HG03442 (cell line): Measurements from ENCODE around the gene NSFL1C.

Source experiments
- ATAC-seq: cut with Tn5 transposase; IDR thresholded peaks from one replicate; pipeline ENCODE4 v1.9.1; 2021; ENCODE audit warnings: mild to moderate bottlenecking, moderate library complexity; ENCODE audit not compliant: unreplicated experiment

The NSFL1C gene

GRCh38 chr20:1462834-1463233 lies 3.8 kb downstream of the NSFL1C start:
- no peak for ATAC-seq

DNA sequence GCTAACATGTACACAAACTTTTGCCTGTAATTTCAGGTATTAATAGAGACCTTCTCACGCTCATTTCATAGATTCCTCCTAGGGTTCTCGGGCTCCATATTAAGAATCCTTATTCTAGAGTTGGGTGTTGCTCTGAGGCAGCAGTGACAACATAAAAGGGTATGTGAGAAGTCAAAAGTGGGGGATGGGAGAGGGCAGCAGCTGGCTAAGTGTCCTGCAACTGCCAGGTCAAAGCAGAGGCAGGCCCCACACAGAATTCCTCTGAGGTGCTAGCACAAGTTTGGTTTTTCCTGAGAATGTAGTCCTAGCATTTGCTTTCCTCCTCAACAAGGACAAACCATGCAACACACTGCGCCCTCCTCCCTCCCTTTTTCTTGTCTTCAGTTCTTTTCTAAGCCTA lies 4.6 kb downstream of the NSFL1C start:
- ATAC-seq: no peak

GRCh38 chr20:1460275-1460674 lies 6.4 kb downstream of the NSFL1C start:
- ATAC-seq: no peak

- no peak for ATAC-seq
Observed at GRCh38 chr20:1457992-1458391, 8.7 kb downstream of the NSFL1C start.

DNA sequence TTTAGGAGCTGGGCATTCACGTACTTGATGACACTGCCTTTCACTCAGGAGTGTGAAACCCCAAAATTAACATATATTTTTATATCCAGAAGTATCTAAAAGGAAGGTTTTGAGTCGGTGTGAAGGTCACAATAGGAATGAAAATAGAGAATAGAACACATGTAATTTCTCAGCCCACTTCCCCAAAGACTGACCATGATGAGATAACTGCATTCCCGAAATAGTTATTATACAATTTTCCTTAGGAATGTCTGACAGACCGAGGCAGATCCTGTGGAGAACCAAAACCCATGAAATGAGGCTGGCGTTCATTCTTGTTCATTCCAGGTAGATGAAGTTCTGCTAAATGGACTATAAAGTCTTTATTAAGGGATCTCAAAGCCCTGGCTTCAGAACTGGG lies 10.3 kb downstream of the NSFL1C start:
- no peak for ATAC-seq

DNA sequence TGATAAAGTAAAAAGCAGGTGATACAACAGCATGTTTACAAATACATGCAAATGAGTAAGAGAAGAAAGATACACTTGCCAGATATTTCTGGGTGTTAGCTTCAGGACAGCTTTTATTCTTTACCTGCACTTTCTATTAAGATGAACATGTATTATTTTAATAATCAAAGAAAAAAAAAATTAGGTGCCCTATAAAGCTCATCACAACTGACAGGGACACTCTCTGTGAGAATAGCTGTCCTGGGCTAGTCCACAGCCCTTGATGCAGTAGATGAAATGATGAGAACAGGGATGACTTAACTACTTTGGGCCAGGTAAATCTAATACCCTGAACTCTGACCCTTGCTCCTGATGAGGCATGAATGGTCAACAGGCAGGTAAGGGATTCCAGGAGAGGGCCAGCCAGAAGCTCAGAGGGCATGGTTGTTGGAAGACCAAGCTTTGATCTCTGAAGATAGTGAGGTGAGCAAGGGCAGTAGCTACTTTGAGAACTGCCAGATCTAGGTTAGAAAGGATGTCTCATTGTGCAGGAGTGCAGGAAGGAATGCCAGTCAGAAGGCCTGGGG lies 15.6 kb downstream of the NSFL1C start:
- no peak for ATAC-seq

DNA sequence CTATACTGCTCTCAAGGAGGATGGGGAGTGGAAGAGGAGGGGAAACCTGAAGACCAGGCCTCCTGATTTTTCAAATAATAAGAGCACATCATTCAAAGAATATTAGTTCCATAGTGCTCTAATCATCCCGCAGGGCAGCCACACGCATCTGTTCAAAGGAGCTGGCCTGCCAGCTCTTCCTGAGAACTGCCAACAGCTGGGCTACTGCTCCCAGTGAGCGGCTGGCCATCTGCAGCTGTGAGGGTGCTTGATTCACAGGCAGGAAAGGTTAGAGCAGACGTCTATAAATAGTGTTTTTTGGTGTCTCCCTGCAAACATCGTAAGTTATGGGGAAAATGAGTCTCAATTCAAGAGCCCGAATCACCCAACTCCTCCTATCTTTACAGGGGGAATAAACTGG lies 17.3 kb downstream of the NSFL1C start:
- no peak for ATAC-seq

GRCh38 chr20:1448081-1448620 lies 18.5 kb downstream of the NSFL1C start:
- ATAC-seq: no peak

DNA sequence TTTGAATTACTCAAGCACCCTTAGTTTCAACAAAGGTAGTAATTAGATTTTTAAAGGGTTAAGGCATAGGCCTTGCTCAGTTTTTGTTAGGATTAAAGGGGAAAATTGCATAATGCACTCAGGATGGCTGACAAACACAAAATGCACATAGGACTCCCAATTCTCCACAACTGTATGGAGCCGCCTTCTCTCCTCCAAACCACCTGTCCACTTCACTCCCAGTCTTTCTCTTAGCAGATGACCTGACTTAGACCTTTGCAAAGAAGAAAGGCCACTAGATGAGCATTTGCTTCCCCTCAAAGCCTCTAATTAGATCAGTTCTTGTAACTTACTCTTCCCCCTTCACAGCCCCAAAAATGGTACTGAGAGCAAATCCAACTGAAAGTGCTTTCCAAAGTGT lies 20.1 kb downstream of the NSFL1C start:
- ATAC-seq: no peak

DNA sequence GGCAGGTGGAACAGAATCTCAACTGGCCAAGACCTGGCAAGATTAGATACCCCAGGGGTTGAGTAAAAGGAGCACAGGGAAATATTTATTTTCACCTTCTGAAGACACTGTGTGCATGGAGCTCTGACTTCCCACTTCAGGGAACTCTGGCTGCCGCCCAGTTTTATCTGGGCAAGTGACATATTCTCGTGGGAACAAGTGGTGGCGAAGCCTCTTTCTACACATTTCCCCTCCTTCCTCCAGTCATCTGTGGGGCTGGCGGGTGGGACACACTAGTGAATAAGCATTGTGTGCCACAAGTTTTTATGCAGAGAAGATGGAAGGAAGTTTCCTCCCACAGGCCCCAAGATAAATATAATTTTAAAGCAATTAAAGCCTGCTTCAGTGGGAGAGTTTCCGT lies 23.6 kb downstream of the NSFL1C start:
- ATAC-seq: no peak

GRCh38 chr20:1442304-1442703 lies 24.3 kb downstream of the NSFL1C start:
- no peak for ATAC-seq

DNA sequence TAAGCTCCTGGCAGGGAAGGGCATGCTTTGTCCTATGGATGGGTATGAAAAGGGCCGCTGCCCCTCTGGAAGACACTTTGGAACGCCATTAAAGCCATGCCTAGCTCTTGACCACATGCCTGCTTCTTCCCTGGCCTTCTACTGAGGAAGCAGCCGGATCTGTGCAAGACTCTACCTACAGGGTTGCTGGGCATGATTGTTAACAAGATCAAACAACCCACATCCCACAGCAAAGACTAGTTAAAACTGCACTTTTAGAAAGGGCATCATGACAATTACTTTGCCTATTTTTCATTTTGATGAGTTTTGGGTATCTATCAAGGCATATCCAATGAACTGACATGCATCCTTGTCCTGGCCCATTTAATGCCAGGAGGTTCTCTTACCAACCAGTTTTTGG lies 25.5 kb downstream of the NSFL1C start:
- no peak for ATAC-seq

GRCh38 chr20:1440024-1440423 lies 26.6 kb downstream of the NSFL1C start:
- ATAC-seq: no peak

- no peak for ATAC-seq
Observed at GRCh38 chr20:1438361-1438760, 28.3 kb downstream of the NSFL1C start.

DNA sequence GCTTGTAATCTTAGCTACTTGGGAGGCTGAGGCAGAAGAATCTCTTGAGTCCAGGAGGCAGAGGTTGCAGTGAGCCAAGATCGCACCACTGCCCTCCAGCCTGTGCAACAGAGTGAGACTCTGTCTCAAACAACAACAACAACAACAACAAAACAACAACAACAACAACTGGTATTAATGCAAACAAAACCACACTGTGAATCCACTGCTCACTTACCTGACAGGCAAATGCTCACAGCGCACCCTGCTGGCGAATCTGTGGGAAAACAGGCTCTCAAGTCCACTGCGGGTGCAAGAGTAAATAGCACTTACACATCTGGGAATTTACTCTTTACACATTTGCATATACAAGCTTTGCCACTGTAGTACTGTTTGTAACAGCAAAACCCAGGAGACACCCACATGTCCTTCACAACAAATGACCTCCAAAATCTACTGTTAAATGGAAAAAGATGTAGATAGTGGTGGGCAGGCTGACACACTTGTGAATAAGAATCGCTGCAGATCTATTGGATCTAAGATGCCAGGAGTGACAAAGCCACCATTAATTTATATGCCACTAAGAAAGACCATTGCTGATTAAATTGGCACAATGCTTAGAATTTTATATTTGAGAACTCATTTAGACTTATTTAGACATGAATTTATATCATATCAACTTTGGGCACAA lies 29.3 kb downstream of the NSFL1C start:
- ATAC-seq: no peak

GRCh38 chr20:1436263-1436662 lies 30.4 kb downstream of the NSFL1C start:
- no peak for ATAC-seq

- ATAC-seq: no peak
Observed at GRCh38 chr20:1435337-1435699, 31.3 kb downstream of the NSFL1C start.

GRCh38 chr20:1434571-1435336 lies 31.9 kb downstream of the NSFL1C start:
- ATAC-seq: peak; percentile 90

DNA sequence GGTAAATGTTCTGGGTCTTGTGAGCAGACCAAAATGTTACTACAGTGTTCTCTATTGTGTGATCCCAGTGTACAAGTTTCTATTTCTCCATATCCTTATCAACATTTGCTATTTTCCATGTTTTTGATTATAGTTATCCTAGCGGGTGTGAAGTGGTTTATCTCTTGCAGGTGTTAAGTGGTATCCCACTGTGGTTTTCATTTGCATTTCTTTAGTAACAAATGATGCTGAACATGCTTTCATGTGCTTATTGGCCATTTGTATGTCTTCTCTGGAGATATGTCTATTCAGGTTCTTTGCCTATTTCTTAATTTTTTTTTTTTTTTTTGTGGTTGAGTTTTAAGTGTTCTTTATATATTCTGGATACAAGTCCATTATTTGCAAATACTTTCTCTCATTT lies 35.5 kb downstream of the NSFL1C start:
- no peak for ATAC-seq

DNA sequence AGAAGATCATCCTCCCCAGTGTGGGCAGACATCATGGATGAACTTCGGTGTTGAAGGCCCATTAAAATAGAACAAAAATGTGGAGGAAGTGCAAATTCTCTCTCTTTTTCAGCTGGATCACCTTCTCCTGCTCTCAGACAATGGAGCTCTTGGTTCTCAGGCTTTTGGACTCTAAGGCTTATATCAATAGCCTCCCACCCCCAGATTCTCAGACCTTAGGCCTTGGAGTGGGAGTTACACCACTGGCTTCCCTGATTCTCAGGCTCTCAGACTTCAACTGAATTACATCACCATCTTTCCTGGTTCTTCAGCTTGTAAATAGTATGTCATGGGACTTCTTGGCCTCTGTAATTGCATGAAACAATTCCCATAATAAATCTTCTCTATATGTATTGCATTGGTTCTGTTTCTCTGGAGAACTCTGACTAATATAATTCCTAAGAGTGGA lies 36.6 kb downstream of the NSFL1C start:
- no peak for ATAC-seq

DNA sequence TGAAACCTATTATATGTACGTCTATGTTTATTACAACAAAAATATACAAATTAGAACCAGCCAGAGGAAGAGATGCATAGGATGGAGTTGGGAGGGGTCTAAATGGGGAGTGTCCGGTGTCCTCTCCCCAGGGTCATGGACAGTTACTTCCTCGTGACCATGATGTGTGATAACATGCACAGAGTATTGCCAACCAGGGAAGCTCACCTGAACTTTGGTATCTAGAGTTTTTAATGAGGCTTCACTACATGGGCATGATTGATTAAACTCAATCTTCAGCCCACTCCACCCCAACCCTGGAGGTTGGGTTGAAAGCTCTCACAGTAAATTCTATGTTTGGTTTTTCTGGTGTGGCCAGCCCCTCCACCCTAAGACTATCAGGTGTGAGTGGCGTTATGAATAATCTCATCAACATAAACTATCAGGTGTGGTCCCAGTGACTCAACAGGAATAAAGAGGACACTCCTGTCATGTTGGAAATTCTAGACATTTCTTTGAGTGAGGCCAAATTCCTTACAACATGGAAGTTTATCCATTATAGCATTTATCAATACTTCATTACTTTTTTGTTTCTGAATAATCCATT lies 37.4 kb downstream of the NSFL1C start:
- no peak for ATAC-seq
